NCI-H187 treated with DMSO at 0.1 percent for 48 hours (cell line): ENCODE data around the gene FCN1.

Experiments
- DNase-seq: peaks from one replicate; lab custom pipeline; 2025; lab: John Stamatoyannopoulos, UW

The FCN1 gene

DNA sequence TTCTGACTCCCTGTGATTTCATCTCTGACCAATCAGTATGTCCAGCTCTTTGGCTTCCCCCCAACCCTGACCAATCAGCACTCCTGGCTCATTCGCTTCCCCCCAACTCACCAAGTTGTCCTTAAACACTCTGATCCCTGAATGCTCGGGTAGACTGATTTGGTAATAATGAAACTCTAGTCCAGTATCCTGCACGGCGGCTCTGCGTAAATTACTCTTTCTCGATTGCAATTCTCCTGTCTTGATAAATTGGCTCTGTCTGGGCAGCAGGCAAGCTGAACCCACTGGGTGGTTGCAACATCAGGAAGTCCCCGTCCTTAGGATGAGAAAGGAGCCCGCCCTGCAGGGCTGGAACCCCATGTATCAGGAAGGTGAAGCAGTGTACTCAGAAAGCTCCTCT, 26.7 kb downstream of the FCN1 start:
- no peak for DNase-seq

DNA sequence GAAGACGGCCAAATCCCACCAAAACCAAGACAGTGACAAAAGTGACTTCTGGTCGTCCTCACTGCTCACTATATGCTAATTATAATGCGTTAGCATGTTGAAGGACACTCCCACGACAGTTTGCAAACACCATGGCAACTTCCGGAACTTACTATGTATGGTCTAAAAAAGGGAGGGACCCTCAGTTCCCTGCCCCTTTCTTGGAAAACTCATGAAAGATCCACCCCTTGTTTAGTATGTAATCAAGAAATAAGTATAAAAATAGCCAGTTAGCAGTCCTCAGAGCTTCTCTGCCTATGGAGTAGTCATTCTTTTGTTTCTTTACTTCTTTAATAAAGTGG, 27.6 kb downstream of the FCN1 start:
- DNase-seq: no peak

DNA sequence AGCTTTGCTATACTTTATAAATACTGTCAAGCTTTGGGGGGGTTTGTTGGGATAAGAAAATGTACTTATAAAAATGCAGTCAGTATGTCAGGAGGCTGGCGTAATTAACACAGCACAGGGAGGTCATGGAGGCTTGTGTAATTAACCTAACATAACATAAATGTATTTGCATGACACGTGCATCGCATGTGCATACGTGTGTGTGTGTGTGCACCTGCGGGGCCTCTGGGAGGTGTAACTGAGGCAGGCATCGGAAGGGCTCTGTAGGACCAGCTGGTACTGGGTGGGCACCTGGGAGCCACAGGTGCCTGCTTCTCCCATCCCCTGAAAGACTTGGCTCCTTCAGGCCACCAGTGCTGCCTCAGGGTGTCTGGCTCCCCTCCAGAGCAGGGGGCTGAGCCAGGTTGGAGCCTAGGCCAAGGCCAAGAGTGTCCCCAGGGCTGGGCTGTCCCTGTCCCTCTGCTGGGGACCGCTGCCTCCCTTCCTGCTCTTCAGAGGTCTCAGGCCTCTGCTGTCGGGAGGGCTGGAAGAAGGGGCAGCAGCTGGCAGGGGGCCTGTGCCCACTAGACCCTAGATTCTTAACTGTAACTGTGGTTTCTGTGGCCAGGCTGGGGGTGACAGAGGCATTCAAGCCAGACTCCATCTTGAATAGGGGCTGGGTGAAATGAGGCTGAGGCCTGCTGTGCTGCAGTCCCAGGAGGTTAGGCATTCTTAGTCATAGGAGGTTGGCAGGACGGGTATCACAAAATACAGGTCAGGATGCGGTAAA, 28.1 kb downstream of the FCN1 start:
- DNase-seq: no peak

DNA sequence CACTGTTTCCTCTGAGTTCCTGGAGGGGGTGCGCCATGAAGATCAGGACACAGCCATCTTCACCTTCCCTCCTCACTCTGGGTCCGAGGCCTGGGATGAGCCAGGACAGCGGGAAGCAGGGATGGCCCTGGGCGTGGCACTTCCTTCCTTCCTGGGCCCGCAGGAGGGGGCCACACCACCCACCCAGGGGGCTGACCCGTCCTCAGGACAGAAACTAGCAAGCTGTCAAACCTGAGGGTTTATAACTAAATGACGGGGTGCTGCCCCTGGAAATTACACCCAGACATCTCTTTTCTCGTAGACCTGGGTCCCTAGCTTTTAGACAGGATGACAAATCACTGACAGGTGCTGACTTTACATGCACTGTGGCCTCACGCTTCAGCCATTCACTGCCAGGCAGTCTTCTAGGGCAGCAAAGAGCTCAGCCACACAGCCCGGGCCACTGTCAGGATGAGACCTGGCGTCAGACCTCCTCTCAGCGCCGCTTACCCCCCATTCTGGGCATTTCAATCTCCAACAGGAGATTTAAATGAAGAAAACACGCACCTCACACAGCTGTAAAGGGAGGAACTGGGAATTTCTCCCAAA, 29.0 kb downstream of the FCN1 start:
- no peak for DNase-seq

DNA sequence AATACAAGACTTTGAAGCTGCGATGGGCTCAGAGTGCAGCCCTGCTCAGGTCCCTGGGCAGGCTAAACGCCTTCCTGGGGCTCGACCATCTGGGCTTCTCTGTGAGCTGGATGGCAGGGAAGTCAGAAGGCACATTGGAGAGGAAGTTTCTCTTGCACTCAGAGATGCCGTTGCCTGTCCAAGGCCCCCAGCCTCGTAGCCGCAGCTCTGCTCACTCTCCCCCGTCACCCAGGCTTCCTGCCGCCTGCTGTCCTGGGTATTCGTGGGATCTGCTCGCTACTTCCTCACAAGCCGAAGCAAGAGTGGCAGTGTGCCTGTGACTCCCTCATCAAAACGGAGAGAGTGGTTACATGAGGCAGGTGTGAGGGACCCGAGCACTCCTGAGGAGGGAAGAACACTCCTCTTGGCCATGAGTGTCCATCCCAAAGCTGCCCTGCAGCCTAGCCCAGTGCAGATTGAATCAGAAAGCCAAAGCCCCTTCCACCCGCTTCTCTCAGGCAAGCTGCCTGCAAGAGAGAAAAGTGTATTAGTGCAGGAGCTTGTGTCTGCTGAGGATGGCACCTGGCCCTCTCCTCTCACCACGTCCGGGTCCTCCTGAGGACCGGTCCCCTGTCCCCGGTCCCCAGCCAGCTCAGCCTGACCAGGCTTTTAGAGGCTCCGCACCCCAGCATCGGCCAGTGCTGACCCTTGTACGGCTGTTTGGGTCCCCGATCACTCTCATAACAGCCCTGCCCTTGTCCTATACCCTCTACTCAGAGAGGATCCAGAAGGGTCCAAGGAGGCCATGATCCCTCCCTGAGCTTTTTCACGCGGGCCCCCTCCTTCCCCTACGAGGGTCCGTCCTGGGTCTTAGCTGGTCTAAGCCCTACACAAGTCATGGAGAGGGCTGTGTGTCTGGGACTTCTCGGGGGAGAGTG, 29.8 kb downstream of the FCN1 start:
- no peak for DNase-seq

DNA sequence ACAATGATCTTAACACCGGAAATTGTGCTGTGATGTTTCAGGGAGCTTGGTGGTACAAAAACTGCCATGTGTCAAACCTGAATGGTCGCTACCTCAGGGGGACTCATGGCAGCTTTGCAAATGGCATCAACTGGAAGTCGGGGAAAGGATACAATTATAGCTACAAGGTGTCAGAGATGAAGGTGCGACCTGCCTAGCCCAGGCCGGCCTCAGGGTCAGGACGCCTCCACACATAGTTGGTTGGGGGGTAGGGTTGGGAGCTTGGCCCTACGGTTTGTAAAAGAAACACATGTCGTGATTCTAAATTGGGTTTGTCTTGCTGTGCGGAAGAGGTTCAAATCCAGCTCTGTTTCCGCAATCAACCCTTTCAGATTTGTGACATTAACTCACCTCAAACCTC, 30.5 kb downstream of the FCN1 start:
- DNase-seq: no peak

DNA sequence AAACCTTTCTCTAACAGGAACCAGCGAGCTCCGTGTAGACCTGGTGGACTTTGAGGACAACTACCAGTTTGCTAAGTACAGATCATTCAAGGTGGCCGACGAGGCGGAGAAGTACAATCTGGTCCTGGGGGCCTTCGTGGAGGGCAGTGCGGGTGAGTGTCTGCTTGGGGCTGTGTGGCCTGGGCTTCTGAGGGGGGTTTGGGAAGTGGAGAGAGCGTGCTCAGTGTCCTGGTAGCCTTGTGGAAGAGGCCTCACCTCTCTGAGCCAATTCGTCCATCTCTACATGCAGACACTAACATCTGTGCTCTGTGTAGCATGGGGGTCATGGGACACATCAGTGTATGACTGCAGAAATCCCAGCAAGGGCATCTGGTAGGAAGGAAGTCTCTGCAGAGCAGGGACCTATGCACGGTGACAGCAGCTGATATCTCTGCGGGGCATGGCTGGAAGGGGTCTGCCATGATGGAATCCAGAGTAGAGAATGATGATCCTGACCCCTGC, 31.2 kb downstream of the FCN1 start:
- DNase-seq: no peak

DNA sequence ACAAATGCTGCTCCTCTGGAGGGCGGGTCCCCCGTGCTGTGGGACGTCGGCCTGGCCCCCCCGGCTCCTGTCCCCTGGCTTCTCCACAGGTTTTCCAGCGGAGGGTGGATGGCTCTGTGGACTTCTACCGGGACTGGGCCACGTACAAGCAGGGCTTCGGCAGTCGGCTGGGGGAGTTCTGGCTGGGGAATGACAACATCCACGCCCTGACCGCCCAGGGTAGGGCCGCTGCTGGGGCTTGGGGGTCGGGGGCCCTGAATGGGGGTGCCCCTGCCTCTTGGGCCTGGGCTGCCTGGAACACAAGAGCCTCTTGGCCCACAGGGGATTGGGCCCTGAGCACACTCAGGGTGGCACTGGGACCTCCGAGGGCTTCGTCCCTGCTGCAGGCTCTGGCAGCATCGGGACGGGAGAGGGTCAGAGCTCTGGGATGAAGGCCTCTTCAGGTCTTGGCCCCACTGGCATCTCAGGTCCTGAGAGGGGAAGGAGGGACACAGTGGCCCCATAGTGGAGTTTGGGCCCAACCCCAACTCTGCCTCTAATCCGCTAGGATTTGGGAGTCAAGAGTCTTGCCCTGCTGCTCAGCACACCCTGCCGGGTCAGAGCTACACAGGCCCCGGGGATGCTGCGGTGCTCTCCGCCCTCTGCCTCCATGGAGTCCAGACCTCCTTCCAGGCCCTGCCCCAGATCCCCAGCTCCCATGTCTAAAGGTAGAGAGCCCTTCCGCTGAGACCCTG, 31.9 kb downstream of the FCN1 start:
- no peak for DNase-seq

DNA sequence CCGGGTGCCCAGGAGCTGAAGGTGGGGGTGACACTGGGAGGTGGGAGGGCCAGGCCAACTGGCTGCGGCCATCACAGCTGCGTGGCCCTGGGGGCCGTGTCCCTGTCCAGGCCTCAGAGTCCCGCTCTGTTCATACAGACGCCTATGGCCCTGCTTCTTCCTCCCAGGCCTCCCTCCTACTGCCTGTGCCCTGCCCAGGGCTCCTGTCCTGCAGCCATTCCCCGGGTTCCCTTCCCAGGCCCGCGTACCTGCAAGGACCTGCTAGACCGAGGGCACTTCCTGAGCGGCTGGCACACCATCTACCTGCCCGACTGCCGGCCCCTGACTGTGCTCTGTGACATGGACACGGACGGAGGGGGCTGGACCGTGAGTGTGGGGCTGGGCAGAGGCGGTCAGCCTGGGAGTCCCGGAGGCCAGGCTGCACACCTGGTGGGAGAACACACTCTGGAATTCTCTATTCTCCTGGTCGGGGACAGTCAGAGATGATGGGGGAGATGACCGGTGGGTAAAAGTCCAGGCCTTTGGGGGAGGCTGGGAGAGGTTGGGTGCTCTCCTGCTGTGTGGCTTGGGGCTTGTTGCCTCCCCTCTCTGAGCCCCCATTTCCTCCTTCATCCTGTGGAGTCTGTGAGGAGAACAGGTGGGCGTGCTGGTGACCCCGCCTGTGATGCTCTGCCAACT, 32.6 kb downstream of the FCN1 start:
- DNase-seq: no peak

DNA sequence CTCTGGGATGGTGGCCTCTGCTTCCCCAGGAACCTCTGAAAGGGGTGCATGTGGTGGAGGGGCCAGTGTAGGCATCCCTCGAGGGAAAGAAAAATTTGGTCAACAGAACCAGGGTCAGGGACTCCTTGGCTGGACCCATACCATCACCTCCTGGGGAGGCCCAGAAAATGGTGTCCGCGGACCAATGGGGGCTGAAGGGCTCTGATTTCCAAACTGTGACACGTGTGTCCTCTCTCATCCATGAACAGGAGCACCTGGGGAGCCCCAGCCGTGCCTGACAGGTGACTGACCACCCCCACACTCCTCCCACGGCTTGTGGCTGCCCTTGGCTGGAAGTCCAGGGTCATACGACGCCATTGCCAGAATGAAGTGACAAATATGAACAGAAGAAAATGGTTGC, 33.2 kb downstream of the FCN1 start:
- no peak for DNase-seq

DNA sequence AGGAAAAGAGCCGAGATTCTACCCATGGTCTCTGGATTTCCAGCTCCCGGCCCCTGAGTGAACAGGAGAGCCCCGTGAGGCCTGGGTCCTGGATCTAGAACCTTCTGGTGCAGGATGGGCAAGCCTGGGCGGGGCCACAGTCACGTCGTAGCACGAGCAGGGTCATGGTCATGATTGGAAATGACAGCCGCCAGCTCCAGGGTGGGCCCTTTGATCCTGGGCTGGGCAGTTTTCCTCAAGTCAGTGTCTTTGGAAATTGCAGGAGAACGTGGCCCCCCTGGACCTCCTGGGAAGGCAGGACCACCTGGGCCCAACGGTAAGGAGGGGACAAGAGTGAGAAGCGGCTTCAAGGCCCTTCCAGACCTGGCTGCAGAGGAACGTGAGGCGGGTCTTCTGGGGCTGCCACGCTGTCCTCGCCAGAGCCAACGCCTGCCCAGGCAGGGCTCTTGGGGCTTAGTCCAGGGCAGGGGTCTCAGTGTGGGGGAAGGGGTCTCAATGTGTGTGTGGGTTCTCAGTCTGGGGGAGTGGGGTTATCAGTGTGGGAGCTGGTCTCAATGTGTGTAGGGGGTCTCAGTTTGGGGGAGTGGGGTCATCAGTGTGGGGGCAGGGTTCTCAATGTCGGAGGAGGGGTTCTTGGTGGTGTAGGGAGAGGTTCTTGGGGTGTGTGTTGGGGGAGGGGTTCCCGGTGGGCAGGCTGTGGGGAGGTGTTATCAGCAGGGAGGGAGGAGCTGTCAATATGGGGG, 34.5 kb downstream of the FCN1 start:
- no peak for DNase-seq

DNA sequence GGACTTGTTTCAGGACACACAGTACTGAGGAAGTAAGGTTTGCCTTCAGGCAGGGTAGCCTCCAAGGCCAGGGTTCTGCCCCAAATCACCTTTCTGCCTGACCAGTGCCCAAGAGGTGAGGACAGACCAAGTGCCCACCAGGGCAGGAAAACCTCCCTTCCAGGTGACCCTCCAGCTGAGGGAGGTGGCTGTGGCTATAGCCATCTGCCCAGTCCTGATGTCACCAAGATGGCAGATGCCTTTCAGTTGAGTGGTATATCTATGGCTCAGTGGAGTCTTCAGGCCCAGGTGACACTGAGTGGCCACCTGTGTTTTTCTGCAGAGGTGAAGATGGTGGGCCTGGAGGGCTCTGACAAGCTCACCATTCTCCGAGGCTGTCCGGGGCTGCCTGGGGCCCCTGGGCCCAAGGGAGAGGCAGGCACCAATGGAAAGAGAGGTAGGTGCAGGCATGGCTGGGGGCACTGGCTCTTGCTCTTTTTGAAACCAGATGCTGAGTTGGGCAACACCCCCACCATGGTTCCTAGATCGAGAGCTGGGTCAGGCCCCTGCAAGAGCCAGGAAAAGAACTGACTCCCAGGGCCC, 35.4 kb downstream of the FCN1 start:
- no peak for DNase-seq

DNA sequence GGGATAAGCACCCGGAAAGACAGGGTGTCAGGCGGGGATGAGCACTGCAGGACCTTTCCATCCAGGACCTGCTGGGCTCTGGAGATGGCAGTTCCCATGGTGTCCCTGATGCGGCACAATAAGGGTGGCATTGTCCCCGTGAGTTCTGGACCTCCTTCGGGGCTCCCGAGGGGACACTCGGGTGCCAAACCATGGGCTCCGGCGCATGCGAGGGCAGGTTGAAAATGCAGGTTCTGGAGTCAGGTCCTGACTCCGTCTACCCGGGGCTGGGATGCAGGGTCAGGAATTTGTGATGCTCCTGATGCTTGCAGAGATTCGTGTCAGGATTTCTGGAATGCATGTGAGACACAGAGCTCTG, 36.4 kb downstream of the FCN1 start:
- no peak for DNase-seq

DNA sequence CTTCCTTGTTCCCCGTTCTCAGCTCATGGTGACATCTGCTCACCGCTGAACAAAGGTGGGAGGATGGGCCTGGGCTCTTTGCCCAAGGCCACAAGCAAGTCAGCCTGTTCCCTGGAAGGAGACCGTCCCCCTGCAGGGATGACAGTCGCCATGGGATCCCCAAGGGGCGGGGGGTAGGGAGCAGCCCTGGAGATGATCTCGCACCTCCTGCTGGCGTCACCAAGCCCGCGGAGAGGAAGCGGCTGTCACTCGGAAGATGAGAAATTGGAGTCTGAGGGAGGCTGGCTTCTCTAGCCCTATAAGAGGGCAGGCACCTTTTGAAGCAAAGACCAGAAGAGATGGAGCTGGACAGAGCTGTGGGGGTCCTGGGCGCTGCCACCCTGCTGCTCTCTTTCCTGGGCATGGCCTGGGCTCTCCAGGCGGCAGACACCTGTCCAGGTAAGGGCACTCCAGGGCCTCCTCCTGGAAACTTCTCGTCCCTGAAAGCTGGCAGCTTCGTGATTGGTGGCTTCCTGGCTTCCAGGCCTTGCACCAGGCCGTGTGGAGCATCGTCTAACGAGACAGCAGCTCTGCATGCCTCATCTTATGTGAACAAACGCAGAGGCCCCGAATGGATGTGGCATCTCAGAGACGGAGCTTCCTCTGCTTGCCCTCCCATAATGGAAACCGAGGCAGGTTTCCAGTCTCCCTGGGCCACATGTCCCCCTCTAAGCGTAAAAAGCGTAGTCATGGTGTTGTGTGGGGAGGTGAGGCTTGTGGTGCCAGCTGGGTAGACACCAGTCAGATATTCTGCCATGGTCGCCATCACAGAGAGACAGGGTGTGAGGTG, 37.0 kb downstream of the FCN1 start, which contains the start of gene FCN2:
FCN2 (plus strand) TSS at position 327 of the 829 bp plus-strand sequence; CDS start at position 339, 12 bp downstream.
- no peak for DNase-seq

DNA sequence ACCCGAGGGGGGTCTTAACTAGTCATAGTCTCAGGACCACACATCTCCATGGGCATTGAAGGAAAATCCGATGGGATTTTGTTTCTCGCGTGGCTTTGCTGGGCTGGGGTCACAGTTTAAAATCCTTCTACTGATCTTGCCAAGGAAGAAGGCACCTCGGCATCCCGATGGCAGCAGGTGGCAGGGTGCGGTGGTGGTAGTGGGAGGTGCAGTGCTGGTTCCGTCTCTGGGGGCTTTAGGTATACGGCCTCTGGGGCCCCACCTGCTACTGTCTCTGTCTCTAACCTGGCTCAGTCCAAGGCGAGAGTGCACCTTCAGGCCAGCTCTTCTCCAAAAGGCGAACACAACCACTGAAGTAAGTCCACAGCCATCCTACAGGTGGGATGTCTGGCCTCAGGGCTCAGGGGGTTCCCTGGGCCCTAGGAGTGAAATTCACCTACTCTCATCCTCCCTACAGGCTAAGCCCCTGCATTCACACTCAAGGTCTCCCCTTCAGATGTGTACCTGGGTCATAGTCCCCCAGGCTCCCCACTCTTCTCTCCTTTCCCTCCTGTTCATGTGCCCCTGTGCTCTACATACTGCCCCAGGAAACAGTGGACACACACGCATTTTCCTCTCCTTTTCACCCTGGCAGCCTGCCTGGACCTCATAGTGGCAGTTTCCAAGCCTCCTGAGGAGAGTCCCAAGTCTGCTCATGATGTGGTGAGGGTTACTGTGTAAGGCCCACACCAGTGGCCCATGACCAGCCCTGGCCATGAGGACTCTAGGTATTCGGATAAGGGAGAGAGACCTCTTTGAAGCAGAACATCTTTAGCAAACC, 37.8 kb downstream of the FCN1 start:
- no peak for DNase-seq

DNA sequence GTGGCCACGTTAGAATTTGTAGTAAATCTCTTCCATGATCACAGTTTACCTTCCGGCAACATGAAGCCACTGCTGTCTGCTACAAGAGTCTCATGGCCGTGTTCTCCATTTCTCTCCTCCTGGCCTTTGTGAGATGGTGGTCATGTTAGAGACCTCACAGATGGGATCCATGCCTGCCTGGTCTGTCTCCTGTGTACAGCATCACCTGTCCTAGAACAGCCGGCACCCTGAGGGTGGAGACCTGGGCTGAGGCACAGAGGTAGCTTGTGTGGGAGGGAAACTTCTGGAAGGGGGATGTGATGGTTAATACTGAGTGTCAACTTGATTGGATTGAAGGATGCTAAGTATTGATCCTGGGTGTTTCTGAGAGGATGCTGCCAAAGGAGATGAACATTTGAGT, 40.2 kb downstream of the FCN1 start:
- DNase-seq: no peak

DNA sequence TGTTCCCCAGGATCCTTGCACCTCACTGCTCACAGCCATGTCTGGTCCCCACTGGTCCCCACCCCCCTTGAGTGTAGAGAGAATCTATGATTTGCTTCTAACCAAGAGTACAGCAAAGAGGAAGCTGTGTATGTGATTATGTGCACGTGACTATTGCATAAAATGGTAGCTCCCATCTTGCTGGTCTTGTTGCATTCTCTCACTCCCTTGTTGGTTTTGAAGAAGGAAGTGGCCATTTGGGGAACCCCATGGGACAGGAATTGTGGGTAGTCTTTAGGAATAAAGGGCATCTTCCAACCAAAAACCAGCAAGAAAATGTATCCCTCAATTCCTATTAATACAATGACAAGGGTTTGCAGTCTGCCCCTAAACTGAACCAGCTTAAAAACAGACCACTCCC, 42.3 kb downstream of the FCN1 start:
- DNase-seq: no peak

DNA sequence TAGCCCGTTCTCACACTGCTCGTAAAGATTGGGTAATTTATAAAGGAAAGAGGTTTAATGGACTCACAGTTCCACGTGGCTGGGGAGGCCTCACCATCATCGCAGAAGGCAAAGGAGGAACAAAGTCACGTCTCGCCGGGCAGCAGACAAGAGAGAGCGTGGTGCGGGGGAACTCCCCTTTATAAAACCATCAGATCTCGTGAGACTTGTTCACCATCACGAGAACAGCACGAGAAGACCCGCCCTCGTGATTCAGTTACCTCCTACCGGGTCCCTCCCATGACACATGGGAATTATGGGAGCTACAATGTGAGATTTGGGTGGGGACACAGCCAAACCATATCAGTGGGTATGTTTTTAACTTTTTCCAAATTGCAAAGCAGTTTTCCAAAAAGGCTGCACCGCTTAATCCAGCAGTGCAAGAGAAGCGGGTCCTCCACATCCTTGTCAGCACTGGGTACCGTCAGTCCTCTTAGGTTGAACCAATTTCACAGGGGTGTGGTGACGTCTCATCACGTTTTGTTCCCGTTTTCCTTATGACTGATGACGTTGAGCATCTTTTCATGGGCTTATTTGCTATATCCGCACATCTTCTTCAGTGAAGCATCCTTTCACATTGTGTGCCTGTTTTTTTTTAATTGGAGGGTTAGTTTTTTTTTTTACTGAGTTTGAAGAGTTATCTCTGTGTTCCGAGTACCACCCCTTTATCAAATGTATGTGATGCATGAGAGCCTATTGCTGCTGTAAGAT, 45.1 kb downstream of the FCN1 start:
- no peak for DNase-seq
